Suprapubic skin (tissue), 4 donors: ENCODE results near the gene MIOS.

ENCODE experiments used
- CTCF ChIP-seq, 2 donors: fragments of 200-600 bp in 1 of 2; fragments of 450-650 bp in 1 of 2; sonication (generic) in 1 of 2; IDR thresholded peaks; one replicate each; pipeline ENCODE4 v1.5.1; 2016 to 2019; ENCODE audit warnings: antibody characterized with exemption in 2 of 2, mild to moderate bottlenecking in 1 of 2, moderate library complexity in 1 of 2
- EP300 ChIP-seq: sonication (generic); formaldehyde crosslinking; IDR thresholded peaks from one replicate; pipeline ENCODE4 v1.6.1; 2017; ENCODE audit warnings: antibody characterized with exemption
- POLR2A ChIP-seq, 2 donors: fragments of 450-650 bp; IDR thresholded peaks; one replicate each; pipeline ENCODE4 v1.6.1; 2017; ENCODE audit warnings: antibody characterized with exemption in 2 of 2, mild to moderate bottlenecking in 2 of 2, moderate library complexity in 2 of 2
- POLR2AphosphoS5 ChIP-seq, 3 donors: sonication (generic); formaldehyde crosslinking; IDR thresholded peaks; one replicate each; pipeline ENCODE4 v1.6.1; 2017; ENCODE audit warnings: antibody characterized with exemption in 3 of 3

- no peak for TF ChIP-seq POLR2A (IDR thresholded peaks at IDR 0.05)
- no peak for TF ChIP-seq CTCF (IDR thresholded peaks at IDR 0.05)
- TF ChIP-seq EP300 = no peak
- TF ChIP-seq POLR2AphosphoS5 (IDR thresholded peaks at IDR 0.05) = no peak
These were observed 15.0 kb downstream of the MIOS start for GRCh38 chr7:7581531-7582179.
